SK-N-SH treated with all-trans-retinoic acid at 6 μM for 48 hours (cell line): ENCODE measurements around the gene GPER1.

ENCODE experiments used
- ATAC-seq: fragments of 200-7000 bp; cut with Tn5 transposase; 3 replicates; pipeline ENCODE4 v1.9.1; 2020; ENCODE audit warnings: mild to moderate bottlenecking, moderate library complexity
- ARNTL ChIP-seq: fragments of 450-650 bp; formaldehyde crosslinking; IDR thresholded peaks from 2 replicates; pipeline ENCODE4 v1.5.0; 2020; ENCODE audit warnings: low read depth, mild to moderate bottlenecking, moderate library complexity, borderline replicate concordance
- BACH2 ChIP-seq: fragments of 250-450 bp; sonication (Bioruptor Pico); IDR thresholded peaks from 2 replicates; pipeline ENCODE4 v1.9.0; 2021; ENCODE audit warnings: mild to moderate bottlenecking, borderline replicate concordance
- CREB5 ChIP-seq: fragments of 250-450 bp; sonication (Bioruptor Pico); IDR thresholded peaks from 2 replicates; pipeline ENCODE4 v1.5.1; 2020; ENCODE audit warnings: low read depth, mild to moderate bottlenecking, moderate library complexity
- CSDC2 ChIP-seq: fragments of 250-450 bp; sonication (Bioruptor Pico); IDR thresholded peaks from 2 replicates; pipeline ENCODE4 v1.5.0; 2020; ENCODE audit warnings: mild to moderate bottlenecking, moderate library complexity
- CSRNP3 ChIP-seq: fragments of 250-450 bp; sonication (Bioruptor Pico); IDR thresholded peaks from 2 replicates; pipeline ENCODE4 v1.5.1; 2021; ENCODE audit warnings: mild to moderate bottlenecking, moderate library complexity
- ESRRG ChIP-seq: fragments of 250-450 bp; sonication (Bioruptor Pico); IDR thresholded peaks from 2 replicates; pipeline ENCODE4 v1.6.1; 2021; ENCODE audit warnings: mild to moderate bottlenecking
- GLIS3 ChIP-seq: fragments of 250-450 bp; sonication (Bioruptor Pico); IDR thresholded peaks from 2 replicates; pipeline ENCODE4 v1.5.0; 2020; ENCODE audit warnings: mild to moderate bottlenecking, moderate library complexity
- ISL1 ChIP-seq: fragments of 250-450 bp; sonication (Bioruptor Pico); IDR thresholded peaks from 2 replicates; pipeline ENCODE4 v2.1.2; 2022; ENCODE audit warnings: mild to moderate bottlenecking, moderate library complexity
- OSR1 ChIP-seq: fragments of 250-450 bp; sonication (Bioruptor Pico); IDR thresholded peaks from 2 replicates; pipeline ENCODE4 v1.8.0; 2022; ENCODE audit warnings: moderate library complexity, mild to moderate bottlenecking, inconsistent platforms
- PATZ1 ChIP-seq: fragments of 250-450 bp; sonication (Bioruptor Pico); IDR thresholded peaks from 2 replicates; pipeline ENCODE4 v1.8.0; 2020; ENCODE audit warnings: mild to moderate bottlenecking, moderate library complexity, borderline replicate concordance
- POU6F1 ChIP-seq: fragments of 250-450 bp; sonication (Bioruptor Pico); IDR thresholded peaks from 2 replicates; pipeline ENCODE4 v1.8.0; 2021; ENCODE audit warnings: low read depth, mild to moderate bottlenecking, moderate library complexity, borderline replicate concordance
- PPARA ChIP-seq: fragments of 250-450 bp; sonication (Bioruptor Pico); IDR thresholded peaks from 2 replicates; pipeline ENCODE4 v1.5.0; 2020; ENCODE audit warnings: mild to moderate bottlenecking, borderline replicate concordance
- RARB ChIP-seq: fragments of 250-450 bp; sonication (Bioruptor Pico); IDR thresholded peaks from 2 replicates; pipeline ENCODE4 v1.8.0; 2021; ENCODE audit warnings: mild to moderate bottlenecking, moderate library complexity
- SNAI2 ChIP-seq: fragments of 250-450 bp; sonication (Bioruptor Pico); IDR thresholded peaks from 2 replicates; pipeline ENCODE4 v1.5.0; 2020; ENCODE audit warnings: mild to moderate bottlenecking, moderate library complexity
- TCF4 ChIP-seq: fragments of 250-450 bp; sonication (Bioruptor Pico); IDR thresholded peaks from 2 replicates; pipeline ENCODE4 v1.8.0; 2021; ENCODE audit warnings: mild to moderate bottlenecking, moderate library complexity, borderline replicate concordance
- TOX ChIP-seq: fragments of 250-450 bp; sonication (Bioruptor Pico); IDR thresholded peaks from 2 replicates; pipeline ENCODE4 v1.8.0; 2021; ENCODE audit warnings: mild to moderate bottlenecking, moderate library complexity, borderline replicate concordance
- TSHZ2 ChIP-seq: fragments of 250-450 bp; sonication (Bioruptor Pico); IDR thresholded peaks from 2 replicates; pipeline ENCODE4 v1.5.0; 2020; ENCODE audit warnings: mild to moderate bottlenecking, moderate library complexity
- ZFP3 ChIP-seq: fragments of 250-450 bp; sonication (Bioruptor Pico); IDR thresholded peaks from 2 replicates; pipeline ENCODE4 v1.5.0; 2020; ENCODE audit warnings: mild to moderate bottlenecking, moderate library complexity
- ZFP30 ChIP-seq: fragments of 450-650 bp; formaldehyde crosslinking; IDR thresholded peaks from 2 replicates; pipeline ENCODE4 v1.5.0; 2022; ENCODE audit warnings: mild to moderate bottlenecking, moderate library complexity
- ZNF565 ChIP-seq: fragments of 450-650 bp; formaldehyde crosslinking; conservative IDR thresholded peaks from 2 replicates; pipeline ENCODE4 v1.5.0; 2020; ENCODE audit warnings: low read depth, mild to moderate bottlenecking, moderate library complexity
- ZNF70 ChIP-seq: fragments of 450-650 bp; formaldehyde crosslinking; IDR thresholded peaks from 2 replicates; pipeline ENCODE4 v1.5.0; 2020; ENCODE audit warnings: mild to moderate bottlenecking, moderate library complexity
- ZNF8 ChIP-seq: fragments of 450-650 bp; formaldehyde crosslinking; IDR thresholded peaks from 2 replicates; pipeline ENCODE4 v1.5.0; 2020; ENCODE audit warnings: mild to moderate bottlenecking, moderate library complexity

Gene GPER1

GRCh38 chr7:1099154-1099542 lies 11.2 kb downstream of the GPER1 start:
- TF ChIP-seq ZNF565: no peak
- TF ChIP-seq TCF4 (CRISPR knock-in tag): no peak
- TF ChIP-seq ESRRG (CRISPR knock-in tag): no peak
- no peak for TF ChIP-seq PATZ1
- TF ChIP-seq ARNTL (CRISPR knock-in tag): no peak
- no peak for TF ChIP-seq ZFP3 (CRISPR knock-in tag)
- TF ChIP-seq TSHZ2: no peak
- TF ChIP-seq CSRNP3 (CRISPR knock-in tag): no peak
- TF ChIP-seq SNAI2 (CRISPR knock-in tag): no peak
- no peak for TF ChIP-seq ZNF8 (CRISPR knock-in tag)
- no peak for TF ChIP-seq OSR1
- TF ChIP-seq GLIS3: no peak
- TF ChIP-seq BACH2 (CRISPR knock-in tag): no peak
- TF ChIP-seq ZFP30: no peak
- TF ChIP-seq CREB5 (CRISPR knock-in tag): no peak
- no peak for TF ChIP-seq RARB (CRISPR knock-in tag)
- no peak for TF ChIP-seq POU6F1 (CRISPR knock-in tag)
- TF ChIP-seq ISL1 (CRISPR knock-in tag): no peak
- no peak for TF ChIP-seq ZNF70
- TF ChIP-seq TOX (CRISPR knock-in tag): no peak
- no peak for ATAC-seq

- ATAC-seq: no peak
- TF ChIP-seq ZNF8 (CRISPR knock-in tag) (no peak), ZFP3 (CRISPR knock-in tag) (no peak), BACH2 (CRISPR knock-in tag) (no peak), CSDC2 (CRISPR knock-in tag) (no peak), GLIS3 (no peak), OSR1 (no peak), TSHZ2 (no peak), SNAI2 (CRISPR knock-in tag) (no peak), ISL1 (CRISPR knock-in tag) (no peak), PPARA (CRISPR knock-in tag) (no peak), RARB (CRISPR knock-in tag) (no peak), CREB5 (CRISPR knock-in tag) (no peak)
Measured at GRCh38 chr7:1099637-1100036, 11.7 kb downstream of the GPER1 start.
